ENCODE results near the gene HDLBP.

- TF ChIP-seq CTCF (conservative IDR thresholded peaks at IDR 0.05) (no peak), ZFX (IDR thresholded peaks at IDR 0.05) (no peak)
These were observed 129.5 kb downstream of the HDLBP start for GRCh38 chr2:241185961-241186360.

Data from C4-2B (cell line).